Measurements from ENCODE around the gene LIMS1.

The LIMS1 gene

GRCh38 chr2:108615480-108616090 is 81.3 kb downstream of the LIMS1 start:
- no peak for DNase-seq (ENCODE audit: low read depth)

- no peak for DNase-seq (ENCODE audit: low read depth)
These were observed 82.0 kb downstream of the LIMS1 start for GRCh38 chr2:108616318-108616717.

- DNase-seq (ENCODE audit: low read depth), result no peak
These were observed 82.5 kb downstream of the LIMS1 start for GRCh38 chr2:108616751-108617161.

GRCh38 chr2:108617617-108618016 is 83.3 kb downstream of the LIMS1 start:
- DNase-seq (ENCODE audit: low read depth), result no peak

- no peak for DNase-seq (ENCODE audit: low read depth)
These were observed 85.8 kb downstream of the LIMS1 start for GRCh38 chr2:108619925-108620620.

- no peak for DNase-seq (ENCODE audit: low read depth)
These were observed 86.4 kb downstream of the LIMS1 start for GRCh38 chr2:108620656-108621055.

GRCh38 chr2:108621087-108621559 is 86.9 kb downstream of the LIMS1 start:
- no peak for DNase-seq (ENCODE audit: low read depth)

GRCh38 chr2:108621687-108622681 is 87.7 kb downstream of the LIMS1 start:
- no peak for DNase-seq (ENCODE audit: low read depth)

GRCh38 chr2:108623616-108624015 is 89.3 kb downstream of the LIMS1 start:
- peak; percentile 60 for DNase-seq (ENCODE audit: low read depth)

GRCh38 chr2:108625186-108625827 is 91.0 kb downstream of the LIMS1 start:
- no peak for DNase-seq (ENCODE audit: low read depth)

GRCh38 chr2:108625828-108626195 is 91.5 kb downstream of the LIMS1 start:
- DNase-seq (ENCODE audit: low read depth), result no peak

GRCh38 chr2:108626995-108627394 is 92.7 kb downstream of the LIMS1 start:
- no peak for DNase-seq (ENCODE audit: low read depth)

- no peak for DNase-seq (ENCODE audit: low read depth)
These were observed 93.8 kb downstream of the LIMS1 start for GRCh38 chr2:108627911-108628567.

- DNase-seq (ENCODE audit: low read depth), result no peak
These were observed 94.7 kb downstream of the LIMS1 start for GRCh38 chr2:108628936-108629335.

GRCh38 chr2:108629417-108629816 is 95.1 kb downstream of the LIMS1 start:
- DNase-seq (ENCODE audit: low read depth), result no peak

- DNase-seq (ENCODE audit: low read depth), result no peak
These were observed 96.5 kb downstream of the LIMS1 start for GRCh38 chr2:108630567-108631405.

- no peak for DNase-seq (ENCODE audit: low read depth)
These were observed 98.3 kb downstream of the LIMS1 start for GRCh38 chr2:108632332-108633160.

- DNase-seq (ENCODE audit: low read depth), result no peak
These were observed 99.1 kb downstream of the LIMS1 start for GRCh38 chr2:108633409-108633808.

GRCh38 chr2:108634011-108634410 is 99.7 kb downstream of the LIMS1 start:
- DNase-seq (ENCODE audit: low read depth), result no peak
